DMS53 (cell line): ENCODE results near the gene ELAVL1.
A peak's percentile ranks its signal among the peaks of the same experiment; 100 is the strongest.

Experiments used
- DNase-seq: peaks from one replicate; lab custom pipeline; 2025; lab: John Stamatoyannopoulos, UW

ELAVL1 gene

GRCh38 chr19:7986321-7987113 lies 18.9 kb downstream of the ELAVL1 start:
- peak; percentile 11 for DNase-seq

GRCh38 chr19:7985481-7985911 lies 19.9 kb downstream of the ELAVL1 start:
- DNase-seq = no peak

DNA sequence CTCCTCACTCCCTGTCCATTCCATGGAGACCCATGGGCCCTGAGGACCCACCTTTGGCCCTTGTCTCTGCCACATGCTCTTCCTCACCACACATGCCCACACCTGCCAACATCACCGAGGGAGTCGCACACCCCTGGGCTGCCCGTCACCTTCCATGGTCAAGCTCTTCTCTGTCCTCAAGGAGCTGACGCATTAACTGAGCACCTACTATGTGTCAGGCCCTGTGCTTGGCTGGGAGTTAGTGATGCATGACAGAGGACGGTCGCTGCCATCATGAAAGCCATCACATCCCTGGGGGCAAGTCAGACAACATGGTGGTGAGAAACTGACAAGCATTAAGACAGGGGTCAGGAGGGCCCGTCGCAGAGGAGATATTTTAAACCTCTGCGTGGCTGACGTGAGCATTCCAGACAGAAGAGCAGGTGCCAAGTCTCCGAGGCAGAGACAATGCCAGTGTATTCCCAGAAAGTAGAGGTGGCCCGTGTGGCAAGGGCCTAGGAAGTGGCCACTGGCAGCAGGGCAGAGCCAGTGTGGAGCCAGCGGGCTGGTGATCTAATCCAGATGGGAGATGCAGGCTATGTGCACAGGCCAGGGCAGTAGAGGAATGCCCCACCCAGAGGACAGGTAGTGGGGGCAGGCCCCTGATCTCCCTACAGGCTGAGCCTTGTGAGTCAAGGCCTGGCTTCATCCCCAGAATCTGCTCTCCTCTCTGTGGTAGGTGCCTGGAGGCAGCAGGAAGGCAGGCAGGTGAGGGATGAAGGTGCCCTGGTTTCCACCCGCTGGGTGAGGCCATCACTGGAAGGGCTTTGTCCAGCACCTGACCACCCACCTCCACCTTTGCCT lies 21.2 kb downstream of the ELAVL1 start:
- no peak for DNase-seq

- no peak for DNase-seq
Observed at GRCh38 chr19:7983286-7983950, 22.0 kb downstream of the ELAVL1 start.

DNA sequence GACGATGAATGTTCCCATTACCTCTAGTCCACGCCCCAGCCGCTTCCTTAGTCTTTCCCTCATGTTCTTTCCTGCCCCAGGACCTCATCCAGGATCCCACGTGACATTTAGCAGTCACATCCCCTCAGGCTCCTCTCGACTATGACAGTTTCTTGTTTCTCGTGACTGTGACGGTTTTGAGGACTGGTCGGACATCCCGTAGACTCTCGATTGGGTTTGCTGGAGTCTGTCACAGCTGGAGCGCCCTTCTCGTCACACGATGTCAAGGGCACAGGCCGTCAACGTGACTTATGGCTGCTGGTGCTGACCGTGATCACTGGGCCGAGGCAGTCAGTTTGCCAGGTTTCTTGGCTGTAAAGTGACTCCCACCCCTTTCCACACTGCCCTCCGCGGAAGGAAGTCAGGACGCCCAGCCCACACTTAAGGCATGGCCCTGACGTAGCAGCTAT lies 22.8 kb downstream of the ELAVL1 start:
- DNase-seq = no peak

GRCh38 chr19:7982103-7982502 lies 23.3 kb downstream of the ELAVL1 start:
- no peak for DNase-seq

DNA sequence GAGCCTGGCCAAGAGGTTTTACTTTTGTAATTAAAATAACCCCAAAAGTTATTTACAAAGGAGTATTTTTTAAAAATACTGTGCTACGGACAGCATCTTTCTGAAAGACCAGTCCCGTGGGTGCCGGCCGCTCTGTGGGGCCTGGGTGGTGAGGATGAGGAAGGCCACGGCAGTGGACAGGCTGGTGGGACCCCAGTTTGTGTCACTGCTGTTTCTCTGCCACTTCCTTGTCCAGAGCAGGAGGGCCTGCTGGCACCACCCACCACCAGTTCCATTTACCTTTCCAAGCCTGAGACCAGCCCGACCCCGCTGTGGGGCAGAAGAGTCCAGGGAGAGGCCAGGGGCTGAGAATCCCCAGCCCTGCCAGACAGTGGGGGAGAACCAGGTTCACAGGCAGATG lies 23.8 kb downstream of the ELAVL1 start:
- no peak for DNase-seq

GRCh38 chr19:7981199-7981598 lies 24.2 kb downstream of the ELAVL1 start:
- DNase-seq = no peak

GRCh38 chr19:7980635-7981121 lies 24.8 kb downstream of the ELAVL1 start:
- no peak for DNase-seq

DNA sequence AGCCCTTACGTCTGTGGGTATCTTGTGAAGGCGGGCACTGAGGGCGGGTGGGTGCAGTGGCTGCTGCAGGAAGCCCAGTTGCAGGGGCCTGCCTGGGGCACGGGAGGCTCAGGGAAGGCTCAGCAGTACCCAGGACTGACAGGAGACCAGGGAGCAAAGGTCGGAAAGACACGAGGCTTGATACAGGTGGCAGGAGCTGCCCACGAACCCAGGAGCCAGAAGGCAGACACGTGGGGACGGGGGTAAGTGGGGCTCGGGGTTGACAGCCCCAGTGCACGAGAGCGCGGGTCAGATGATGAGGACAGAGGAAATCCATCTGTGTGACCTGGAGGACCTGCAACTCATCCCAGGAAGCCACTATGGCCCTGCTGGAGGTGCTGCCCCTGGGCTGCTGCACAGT lies 25.3 kb downstream of the ELAVL1 start:
- DNase-seq = no peak

DNA sequence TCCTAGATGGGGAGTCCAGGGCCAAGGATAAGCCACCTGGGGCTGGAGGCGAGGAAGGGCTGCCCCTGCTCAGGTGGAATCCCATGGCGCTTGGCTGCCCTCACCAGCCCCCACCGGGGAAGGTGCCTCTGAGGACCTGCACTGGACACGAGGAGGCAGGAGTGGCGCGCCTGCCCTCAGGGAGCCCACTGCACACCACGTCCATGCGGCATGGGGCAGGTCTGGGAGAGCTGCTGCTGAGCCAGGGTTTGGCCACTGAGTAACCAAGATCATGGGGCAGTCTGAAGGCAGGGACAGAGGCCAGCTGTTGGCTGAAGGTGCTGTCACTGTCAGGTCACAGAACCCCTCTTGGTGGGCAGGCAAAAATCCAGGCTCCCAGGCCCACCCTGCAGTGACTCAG lies 25.9 kb downstream of the ELAVL1 start:
- no peak for DNase-seq

DNA sequence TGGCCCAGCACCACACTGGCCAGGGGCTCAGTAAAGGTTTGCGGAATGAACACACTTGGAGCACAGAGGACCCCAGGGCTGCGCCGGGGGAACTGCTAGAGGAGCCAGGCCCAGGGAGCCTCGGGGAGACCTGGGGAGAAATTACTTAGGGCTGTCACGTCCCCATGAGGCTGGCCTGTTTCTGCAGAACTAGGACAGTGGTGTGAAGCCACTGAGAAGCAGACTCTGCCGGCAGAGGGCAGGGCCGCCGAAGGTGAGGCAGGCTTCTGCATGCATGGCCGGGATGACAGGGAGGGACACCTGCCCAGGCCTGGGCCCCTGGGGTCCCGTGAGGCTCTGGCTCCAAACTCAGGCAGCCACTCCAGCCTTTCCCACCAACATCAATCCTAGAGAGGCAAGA lies 26.4 kb downstream of the ELAVL1 start:
- DNase-seq = no peak

DNA sequence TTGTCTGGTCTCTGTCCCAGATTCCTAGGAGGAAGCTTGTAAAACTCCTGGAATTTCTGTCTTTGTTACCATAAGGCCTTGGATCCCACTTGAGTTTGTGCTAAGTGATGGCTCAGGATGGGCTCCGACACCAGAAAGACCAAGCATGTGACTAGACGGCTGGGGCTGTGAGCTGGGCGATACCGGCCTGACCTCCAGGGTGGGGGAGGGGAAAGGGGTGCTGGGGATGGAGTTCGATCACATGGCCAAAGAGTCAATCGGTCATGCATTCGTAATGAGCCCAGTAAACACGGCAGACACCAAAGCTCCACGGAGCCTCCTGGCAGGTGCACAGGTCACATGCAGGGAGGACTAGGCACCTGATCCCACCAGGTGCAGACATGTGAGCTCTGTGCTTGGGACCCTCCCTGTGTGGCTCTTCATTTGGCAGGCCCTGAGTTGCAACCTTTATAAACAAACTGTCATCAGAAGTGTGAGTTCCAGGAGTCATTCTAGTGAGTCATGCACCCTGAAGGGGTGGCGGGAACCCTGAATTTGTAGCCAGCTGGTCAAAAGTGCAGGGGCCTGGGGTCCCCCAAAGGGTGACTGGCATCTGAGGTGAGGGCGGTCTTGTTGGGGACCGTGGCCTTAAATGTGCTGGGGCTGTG lies 27.1 kb downstream of the ELAVL1 start:
- DNase-seq = peak; percentile 9

GRCh38 chr19:7977723-7978040 lies 27.8 kb downstream of the ELAVL1 start:
- DNase-seq = no peak

GRCh38 chr19:7977021-7977722 lies 28.3 kb downstream of the ELAVL1 start:
- DNase-seq = no peak

- DNase-seq = no peak
Observed at GRCh38 chr19:7976461-7976860, 29.0 kb downstream of the ELAVL1 start.

- DNase-seq = no peak
Observed at GRCh38 chr19:7975037-7975436, 30.4 kb downstream of the ELAVL1 start.

DNA sequence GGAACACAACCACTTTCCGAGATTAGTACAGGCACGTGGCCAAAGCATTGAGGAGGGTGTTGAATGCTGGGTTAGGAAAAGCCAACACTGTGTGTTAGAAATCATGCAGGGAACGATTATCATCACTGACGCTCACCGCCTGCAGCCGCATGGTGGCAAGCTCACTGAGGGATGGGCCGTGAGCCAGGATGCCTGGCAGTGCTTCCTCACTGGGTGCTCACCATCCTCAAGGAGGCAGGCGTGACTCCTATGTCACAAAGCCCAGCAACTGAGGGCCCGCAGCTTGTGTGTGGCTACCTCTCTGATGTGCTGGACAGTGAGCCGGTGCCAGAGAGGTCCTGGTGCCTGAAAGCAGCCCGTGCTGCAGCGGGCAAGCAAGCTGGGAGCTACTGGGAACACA lies 31.6 kb downstream of the ELAVL1 start:
- no peak for DNase-seq

DNA sequence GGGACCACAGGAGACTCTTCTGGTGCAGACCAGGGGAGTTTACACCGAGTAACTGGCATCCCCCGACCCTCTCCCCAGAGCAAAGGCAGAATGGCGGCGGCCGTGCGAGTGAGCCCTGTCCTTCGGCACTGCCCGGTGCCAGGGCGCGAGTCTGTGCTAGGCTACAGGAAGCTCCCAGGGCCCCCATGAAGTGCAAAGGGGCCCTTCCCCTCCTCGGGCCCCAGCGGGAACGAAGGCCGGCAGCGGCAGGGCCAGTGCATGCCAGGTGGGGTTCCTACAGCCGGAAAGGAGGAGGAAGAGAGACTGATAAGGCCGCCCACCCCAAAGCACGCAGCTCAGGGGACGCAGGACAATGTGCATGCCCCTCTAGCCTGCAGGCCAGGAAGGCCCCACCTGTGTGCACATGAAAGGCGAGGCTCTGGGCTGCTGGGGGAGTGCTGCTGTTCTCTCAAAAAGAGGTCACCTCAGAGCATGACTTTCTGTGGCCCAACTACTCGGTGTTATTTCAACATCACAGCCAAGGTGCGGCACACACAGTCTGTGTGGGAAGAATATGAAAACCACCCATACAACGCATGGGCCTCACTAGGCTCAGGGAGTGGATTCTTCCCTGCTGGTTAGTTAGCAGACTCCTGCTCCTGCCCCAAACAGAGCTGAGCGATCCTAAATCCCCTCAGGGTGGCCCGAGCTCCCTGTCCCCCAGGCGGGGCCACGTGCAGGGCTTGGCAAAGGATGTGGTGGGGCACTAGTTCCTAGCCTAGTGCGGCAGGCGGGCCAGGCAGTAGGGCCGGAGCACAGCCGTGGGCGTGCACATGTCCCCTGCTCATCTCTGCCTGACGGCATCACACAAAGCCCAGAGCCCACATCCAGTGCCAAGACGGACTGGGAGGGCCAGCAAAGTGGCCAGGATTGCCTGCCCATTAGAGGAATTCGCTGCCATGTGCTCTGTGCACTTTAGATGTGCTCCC lies 33.6 kb downstream of the ELAVL1 start:
- DNase-seq = no peak

- DNase-seq = peak; percentile 54
Observed at GRCh38 chr19:7970716-7971448, 34.6 kb downstream of the ELAVL1 start.
